Posterior vena cava (tissue), 2 donors: ENCODE measurements around the gene CLDN1. TPM values are rescaled to one million over a fixed set of nuclear protein-coding genes. Genes with fewer than 3 reads are reported as not detected.

Source experiments
- DNase-seq: peaks from one replicate; pipeline ENCODE4 v3.0.0-alpha.2; 2020; ENCODE audit warnings: low spot score
- intact Hi-C, 2 donors: fragments of 100-400 bp; cut with DNase I; formaldehyde crosslinking; loops; one replicate each; pipeline versions ENCODE4 v1.14.1 to v1.14.2; 2022 to 2023
- long read RNA-seq, 2 donors: library from polyadenylated mRNA; unstranded; transcript quantifications; one replicate each; pipeline ENCODE4 v2.0.0, GENCODE V29; 2020 to 2021
- total RNA-seq, 2 donors: library from RNA; stranded (reverse); fragmentation: NEBNext Ultra II Directional; extraction: Animal tissue kit (Norgen Biotek cat#: 25700); gene quantifications; one replicate each; pipeline ENCODE4 v1.2.1, GENCODE V29; 2021
- donor health status: DM: yes; HTN: yes; CAD: no.
- donor health status: DM: yes; HTN: yes; CAD: no.

Gene CLDN1, protein sequence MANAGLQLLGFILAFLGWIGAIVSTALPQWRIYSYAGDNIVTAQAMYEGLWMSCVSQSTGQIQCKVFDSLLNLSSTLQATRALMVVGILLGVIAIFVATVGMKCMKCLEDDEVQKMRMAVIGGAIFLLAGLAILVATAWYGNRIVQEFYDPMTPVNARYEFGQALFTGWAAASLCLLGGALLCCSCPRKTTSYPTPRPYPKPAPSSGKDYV
- 1 to 10 TPM in 1 of 2 donors, under 1 TPM in 1; 0.46 to 1.1 TPM for total RNA-seq
- long read RNA-seq, donor 1 = 0 reads
- long read RNA-seq, donor 2, partial matches to known transcripts = 0 of 1 reads
- long read RNA-seq, donor 2, other reads (novel, unspliced or antisense) = 0 of 1 reads

DNA sequence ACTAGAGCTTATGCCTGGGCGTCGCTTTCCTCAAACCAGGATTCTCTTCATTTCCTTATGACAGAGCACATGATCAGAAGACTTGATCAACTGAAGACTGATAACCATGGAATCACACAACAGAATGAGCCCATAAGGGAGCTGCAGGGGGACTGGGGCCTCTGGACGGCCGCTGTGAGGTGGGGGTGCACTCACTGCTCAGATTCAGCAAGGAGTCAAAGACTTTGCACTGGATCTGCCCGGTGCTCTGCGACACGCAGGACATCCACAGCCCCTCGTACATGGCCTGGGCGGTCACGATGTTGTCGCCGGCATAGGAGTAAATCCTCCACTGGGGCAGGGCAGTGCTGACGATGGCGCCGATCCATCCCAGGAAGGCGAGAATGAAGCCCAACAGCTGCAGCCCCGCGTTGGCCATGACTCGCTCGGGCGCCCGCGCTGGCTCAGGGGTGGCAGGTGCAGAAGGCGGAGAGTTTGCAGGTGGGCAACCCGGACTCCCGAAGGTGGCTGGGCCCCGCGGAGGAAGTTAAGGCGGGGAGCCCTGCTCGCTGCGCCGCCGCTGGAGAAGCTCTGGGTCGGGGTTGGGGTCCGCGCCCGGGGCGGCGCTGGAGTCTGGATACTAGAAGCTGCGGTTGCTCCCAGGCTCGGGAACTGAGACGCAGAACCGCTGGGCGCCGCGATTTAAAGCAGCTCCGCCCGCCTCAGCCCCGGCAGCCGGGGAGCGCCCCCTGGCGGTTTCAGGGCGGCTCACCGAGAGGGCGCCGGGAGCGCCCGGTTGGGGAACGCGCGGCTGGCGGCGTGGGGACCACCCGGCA lies at the start of gene CLDN1:
Gene CLDN1 (minus strand): TSS at position 658 of the 815 bp plus-strand sequence. CDS start 240 bp downstream, at position 418.
- peak; percentile 94 for DNase-seq
- intact Hi-C loops = loop anchor here in 1 of 2 donors (10.0 kb wide), 1 partner anchor 97 kb away; no protein-coding TSS in a partner anchor

GRCh38 chr3:190371152-190371551 lies 48.9 kb upstream of the CLDN1 start:
- intact Hi-C loops = no loop called here
- no peak for DNase-seq

- no peak for DNase-seq
- intact Hi-C loops = no loop called here
Measured at GRCh38 chr3:190370369-190370768, 48.1 kb upstream of the CLDN1 start.

GRCh38 chr3:190369668-190370295 lies 47.5 kb upstream of the CLDN1 start:
- no peak for DNase-seq
- intact Hi-C loops = no loop called here

GRCh38 chr3:190368881-190369280 lies 46.6 kb upstream of the CLDN1 start:
- DNase-seq = no peak
- intact Hi-C loops = no loop called here

GRCh38 chr3:190366133-190366532 lies 43.9 kb upstream of the CLDN1 start:
- intact Hi-C loops = no loop called here

GRCh38 chr3:190362258-190362657 lies 40.0 kb upstream of the CLDN1 start:
- intact Hi-C loops = no loop called here
- no peak for DNase-seq

More at GRCh38 chr3:190366133-190366532, 43.9 kb upstream of the CLDN1 start:
- no peak for DNase-seq

DNA sequence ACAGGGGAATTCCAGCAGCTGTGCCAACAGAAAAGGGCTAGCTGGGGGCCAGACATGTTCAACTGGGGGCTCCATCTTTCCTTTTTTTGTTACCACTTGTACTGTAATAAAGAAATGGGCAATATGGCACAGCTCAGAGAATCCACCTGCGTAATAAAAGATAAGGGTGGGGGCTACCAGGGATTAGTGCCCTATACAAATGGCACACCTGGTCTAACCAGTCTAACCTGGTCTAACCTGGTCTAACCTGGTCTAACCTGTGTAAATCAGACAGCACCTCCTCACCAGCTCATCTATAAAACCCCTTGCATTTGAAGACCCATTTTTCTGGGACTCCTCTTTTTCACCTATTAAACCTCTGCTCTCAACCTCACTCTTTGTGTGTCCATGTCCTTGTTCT lies 39.5 kb upstream of the CLDN1 start:
- intact Hi-C loops = no loop called here

GRCh38 chr3:190360228-190360627 lies 38.0 kb upstream of the CLDN1 start:
- intact Hi-C loops = no loop called here
- no peak for DNase-seq

More for the DNA sequence above, 39.5 kb upstream of the CLDN1 start:
- no peak for DNase-seq

- intact Hi-C loops = no loop called here
- DNase-seq = no peak
Measured at GRCh38 chr3:190359813-190360212, 37.6 kb upstream of the CLDN1 start.

DNA sequence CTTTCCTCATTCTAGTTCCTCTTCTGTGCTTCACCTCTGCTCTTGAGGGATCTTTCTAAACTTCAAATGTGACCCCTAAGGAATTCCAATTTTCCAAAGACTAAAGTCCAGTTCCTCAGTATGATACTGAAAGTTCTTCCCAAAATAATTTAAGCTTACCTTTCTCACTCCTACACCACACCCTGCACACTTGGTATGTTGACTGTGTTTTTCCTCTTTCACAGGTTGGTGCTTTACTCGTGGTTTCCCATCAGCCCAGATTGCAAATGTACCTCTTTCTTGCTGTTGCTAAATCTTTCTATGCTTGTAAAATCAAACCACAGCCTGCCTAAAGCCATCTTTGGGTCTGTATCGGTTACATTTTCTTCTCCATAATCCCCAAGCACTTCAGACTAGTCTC lies 35.2 kb upstream of the CLDN1 start:
- no peak for DNase-seq
- intact Hi-C loops = no loop called here

- DNase-seq = no peak
- intact Hi-C loops = no loop called here
Measured at GRCh38 chr3:190356246-190356645, 34.0 kb upstream of the CLDN1 start.

DNA sequence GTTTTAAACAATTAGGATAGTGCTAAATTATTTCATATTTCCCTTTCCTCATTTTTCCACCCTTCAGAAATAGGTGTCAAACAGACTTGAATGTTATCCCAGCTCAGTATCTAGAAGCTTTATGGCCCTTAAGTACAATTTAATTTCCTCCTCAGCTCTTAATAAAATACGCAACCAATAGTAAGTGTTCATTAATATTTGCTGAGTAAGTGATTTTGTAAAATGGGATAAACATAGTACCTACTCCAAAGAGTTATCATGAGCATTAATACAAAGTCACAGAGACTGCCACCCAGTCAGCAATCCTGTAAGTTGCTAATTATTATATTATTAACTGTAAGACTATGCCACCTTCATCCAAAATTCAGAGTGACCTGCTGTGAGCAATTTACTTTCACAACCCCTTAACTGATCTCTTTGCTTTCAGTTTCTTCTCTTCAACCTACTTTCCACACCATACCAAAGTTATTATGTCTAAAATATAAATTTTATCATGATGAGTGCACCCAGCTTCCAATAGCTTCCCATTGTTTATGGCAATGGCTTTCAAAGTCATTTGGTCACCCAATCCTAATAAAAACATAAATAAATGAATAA lies 30.7 kb upstream of the CLDN1 start:
- DNase-seq = no peak
- intact Hi-C loops = no loop called here

DNA sequence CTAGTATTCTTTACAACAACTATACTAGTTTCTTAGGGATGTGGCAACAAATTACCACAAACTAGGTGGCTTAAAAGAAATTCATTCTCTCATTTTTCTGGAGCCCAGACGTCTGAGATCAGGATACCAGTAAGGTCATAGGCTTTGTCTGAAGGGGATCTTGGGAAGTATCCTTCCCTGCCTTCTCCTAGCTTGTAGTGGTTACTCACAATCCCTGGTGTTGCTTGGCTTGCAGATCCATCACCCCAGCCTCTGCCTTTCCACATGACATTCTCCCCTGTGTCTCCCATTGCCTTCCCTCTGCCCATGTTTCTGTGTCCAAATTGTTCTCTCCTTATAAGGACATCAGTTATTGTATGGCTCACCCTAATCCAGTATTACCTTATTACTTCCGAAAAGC lies 24.3 kb upstream of the CLDN1 start:
- intact Hi-C loops = no loop called here
- no peak for DNase-seq

DNA sequence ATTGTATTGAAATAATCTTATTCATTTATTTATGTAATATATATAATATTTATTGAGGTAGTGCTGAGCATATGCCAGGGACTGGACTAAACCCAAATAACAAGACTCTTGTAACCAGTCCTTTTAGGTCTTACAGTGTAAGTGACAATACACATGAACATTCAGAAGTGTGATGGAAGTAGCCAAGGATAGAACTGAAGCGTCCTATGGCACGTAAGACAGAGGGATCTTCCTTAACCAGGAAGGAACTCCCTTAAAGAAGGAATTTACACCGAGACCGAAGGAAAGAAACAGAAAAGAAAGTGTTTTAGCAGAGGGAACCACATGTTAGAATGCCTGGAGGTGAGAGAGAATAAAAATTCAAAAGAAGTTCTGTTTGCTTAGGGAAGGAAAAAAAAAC lies 23.6 kb upstream of the CLDN1 start:
- intact Hi-C loops = no loop called here

GRCh38 chr3:190345027-190345821 lies 23.0 kb upstream of the CLDN1 start:
- no peak for DNase-seq
- intact Hi-C loops = no loop called here

More for the DNA sequence above, 23.6 kb upstream of the CLDN1 start:
- DNase-seq = no peak

DNA sequence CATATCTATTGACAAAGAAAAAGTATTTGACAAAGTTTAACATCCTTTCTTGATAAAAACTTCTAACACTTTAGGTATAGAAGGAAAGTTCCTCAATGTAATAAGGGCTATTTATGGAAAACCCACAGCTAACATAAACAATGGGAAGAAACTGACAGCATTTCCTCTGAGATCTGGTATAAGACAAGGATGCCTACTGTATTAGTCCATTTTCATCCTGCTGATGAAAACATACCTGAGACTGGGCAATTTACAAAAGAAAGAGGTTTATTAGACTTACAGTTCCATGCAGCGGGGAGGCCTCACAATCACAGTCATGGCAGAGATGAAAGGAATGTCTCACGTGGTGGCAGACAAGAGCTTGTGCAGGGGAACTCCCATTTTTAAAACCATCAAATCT lies 17.8 kb upstream of the CLDN1 start:
- intact Hi-C loops = no loop called here
- no peak for DNase-seq

GRCh38 chr3:190339130-190339529 lies 16.9 kb upstream of the CLDN1 start:
- no peak for DNase-seq
- intact Hi-C loops = no loop called here

DNA sequence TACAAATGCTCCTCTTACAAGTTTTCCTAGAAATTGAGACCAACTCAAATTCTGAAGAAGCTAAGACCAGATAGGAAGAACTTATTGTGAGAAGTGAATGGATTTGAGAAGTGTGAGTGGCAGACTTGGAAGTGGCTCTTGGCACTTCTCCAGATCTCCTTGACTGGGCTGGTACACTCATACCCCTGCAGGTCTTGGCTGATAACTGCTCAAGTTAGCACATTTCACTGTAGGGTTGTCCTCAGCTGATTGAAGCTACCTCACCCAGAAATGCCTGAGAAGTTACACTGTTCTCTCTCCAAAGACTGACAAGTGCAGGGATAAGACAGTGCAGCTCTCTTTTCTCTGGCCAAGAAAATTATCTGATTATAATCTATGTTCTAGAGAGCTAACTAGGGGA lies 16.5 kb upstream of the CLDN1 start:
- intact Hi-C loops = no loop called here
- DNase-seq = no peak
